GM18907 (cell line): ENCODE measurements around the gene CPNE4.

ENCODE experiments used
- ATAC-seq: cut with Tn5 transposase; IDR thresholded peaks from one replicate; pipeline ENCODE4 v1.9.1; 2021; ENCODE audit warnings: mild to moderate bottlenecking, moderate library complexity; ENCODE audit not compliant: unreplicated experiment

Gene CPNE4

DNA sequence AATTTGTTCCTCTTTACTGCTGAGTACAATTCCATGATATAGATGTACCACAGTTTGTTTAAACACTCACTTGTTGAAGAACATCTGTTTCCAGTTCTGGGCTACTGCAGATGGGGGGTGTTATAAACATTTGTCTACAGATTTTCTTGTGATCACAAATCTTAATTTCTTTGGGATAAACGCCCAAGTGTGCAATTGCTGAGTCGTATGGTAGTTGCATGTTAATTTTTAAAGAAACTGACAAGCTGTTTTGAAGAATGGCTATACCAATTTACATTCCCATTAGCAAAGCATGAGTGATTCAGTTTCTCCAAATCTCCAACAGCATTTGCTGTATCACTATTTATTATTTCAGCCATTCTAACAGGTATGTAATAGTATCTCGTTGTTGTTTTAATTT is 290.0 kb downstream of the CPNE4 start:
- ATAC-seq, result no peak

DNA sequence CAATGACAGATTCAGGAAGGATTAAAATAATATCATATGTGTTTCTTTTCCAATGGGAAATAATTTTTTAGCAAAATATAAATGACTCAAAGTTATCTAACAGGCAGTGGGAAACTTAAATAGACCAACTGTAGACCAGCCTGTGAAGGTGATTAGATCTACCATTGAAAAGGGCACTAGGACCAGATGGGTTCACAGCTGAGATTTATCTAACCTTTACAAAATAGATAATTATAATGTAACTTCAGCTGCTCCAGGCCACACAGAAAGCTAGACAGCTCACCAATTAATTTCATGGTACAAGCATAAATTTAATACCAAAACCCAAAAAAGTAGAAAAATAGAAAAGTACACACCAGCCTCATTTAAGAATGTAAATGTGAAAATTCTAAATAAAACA is 291.7 kb downstream of the CPNE4 start:
- no peak for ATAC-seq

DNA sequence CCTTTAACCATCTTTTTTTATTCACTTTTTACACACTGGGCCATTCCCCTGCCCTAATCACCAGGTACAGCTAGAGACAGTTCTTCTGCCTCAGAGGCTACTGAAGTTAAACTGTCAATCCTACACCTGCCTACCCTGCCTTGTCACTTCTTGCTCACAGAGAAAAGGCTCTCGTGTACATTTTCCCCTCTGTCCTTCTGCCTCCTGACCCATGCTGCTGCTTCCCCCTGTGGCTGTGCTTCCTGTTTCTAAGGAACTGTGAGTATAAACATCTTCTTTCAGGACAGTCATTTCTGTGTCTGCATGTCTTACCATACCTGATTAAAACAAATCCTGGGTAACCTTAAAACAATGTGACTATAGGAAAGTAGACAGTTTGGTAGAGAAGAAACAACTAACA is 295.6 kb downstream of the CPNE4 start:
- no peak for ATAC-seq

DNA sequence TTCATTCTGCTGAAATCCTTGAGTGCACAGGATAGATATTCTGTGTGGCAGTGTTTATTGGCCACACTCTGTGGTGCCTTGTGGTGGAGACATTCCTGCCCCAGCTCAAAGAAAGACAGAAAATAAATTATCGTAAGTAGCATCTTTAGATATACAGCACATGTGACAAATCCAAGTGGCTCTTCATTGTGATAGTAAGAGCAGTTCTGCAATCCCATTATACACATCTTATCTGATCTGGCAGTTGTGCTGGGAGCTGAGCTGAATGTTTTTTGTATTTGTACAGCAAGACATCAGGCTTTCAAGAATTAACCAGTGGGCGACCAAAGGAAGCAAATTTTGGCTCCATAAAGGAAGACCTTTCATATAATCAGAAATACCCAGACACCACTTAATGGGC is 296.7 kb downstream of the CPNE4 start:
- no peak for ATAC-seq

DNA sequence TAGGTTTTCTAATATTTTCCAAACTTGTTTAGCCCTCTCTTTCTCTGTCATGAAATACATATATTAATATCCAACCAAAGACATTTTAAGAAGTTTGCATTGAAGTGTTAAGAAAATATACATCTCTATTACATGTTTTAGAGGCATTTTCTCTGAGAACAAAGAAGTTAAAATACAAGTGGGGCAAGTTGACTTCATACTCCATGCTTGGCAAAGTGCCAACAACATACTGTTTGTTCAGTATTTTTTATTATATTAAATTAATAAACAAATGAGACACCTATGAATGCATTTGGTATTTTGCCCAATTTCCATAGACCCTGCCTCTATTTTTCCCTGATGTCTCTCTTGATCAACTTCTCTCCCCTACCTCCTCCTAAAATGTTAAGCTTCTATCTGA is 299.3 kb downstream of the CPNE4 start:
- ATAC-seq, result no peak

DNA sequence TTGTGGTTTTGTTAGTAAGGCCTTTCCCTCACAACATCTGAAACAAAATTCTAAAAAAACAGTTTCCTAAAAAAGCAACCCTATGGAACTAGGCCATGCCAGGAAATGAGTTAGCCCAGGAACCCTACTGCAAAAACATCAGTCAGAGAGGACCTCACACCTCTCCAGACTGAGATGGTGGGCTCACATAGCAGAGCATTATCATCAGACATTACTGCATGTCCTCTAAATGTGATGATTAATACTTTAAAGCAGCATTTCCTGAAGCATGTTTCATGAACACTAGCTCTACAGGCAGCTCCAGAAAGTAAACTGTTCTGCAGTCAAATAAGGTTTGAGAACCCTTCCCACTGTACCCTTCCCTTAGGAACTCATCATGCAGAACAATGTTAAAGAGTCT is 299.7 kb downstream of the CPNE4 start:
- no peak for ATAC-seq

DNA sequence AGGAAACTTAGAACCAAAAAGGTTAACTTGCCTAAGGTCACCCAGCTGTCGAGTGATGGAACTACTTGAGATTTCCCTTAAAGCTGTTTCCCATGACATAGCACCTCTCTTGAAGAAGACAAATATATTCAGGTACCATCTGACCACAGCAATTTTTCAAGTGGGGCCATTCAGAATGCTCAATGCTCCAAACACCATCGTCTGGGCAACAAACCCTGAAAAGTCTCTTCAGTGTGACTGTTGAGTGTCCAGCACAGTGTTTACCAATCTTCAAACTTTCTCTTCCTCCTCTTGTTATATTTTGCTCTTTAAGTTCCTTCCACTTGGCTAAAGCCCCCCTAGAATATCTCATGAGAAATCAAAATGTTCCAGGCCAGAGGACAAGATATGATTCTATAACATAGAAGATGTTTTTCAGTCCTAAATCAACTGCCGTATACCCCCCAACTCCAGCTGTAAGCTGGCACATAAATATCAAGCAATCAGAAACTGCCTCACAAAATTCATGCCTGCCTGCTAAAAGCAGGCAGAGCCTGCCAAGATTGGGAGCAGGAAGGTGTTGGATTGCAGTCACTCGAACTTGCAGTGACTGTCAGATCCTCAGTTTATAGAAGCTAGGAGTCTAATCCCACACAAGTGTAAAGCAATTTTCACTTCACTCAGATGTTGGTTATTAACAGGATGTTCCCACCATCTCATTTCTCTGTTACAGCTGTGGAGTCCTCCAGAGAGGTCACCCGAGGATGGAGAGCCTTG is 301.6 kb downstream of the CPNE4 start:
- no peak for ATAC-seq

DNA sequence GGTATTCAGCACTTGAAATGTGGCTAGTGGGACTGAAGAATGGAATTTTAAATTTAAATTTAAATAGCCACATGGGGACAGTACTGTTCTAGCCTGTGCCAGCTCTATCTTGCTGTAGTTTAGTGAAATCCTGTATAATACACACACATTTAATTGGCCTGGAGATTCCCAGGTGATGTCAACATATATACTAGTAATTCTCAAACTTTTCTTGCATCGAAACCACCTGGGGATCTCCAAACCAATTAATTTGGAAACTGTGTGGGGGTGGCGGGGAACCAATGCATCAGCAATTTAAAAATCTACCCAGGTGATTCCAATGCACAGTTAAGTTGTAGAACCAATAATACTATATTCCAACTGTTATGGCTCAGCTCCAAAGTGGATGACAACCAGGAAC is 303.1 kb downstream of the CPNE4 start:
- ATAC-seq, result no peak

DNA sequence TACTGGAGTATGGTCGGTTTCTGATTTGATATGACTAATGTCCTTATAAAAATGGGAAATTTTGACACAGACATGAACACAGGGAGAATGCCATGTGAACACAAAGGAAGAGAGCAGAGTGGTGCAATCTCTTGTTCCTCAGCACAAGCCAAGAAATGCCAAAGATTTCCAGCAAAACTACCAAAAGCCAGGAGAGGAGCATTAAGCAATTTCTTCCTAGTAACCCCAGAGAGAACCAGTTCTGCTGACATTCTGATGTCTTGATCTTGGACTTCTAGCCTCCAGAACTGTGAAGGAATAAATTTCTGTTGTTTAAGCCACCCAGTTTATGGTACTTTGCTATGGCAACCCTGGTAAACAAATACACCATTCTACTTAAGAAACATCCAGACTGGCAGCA is 304.2 kb downstream of the CPNE4 start:
- no peak for ATAC-seq

DNA sequence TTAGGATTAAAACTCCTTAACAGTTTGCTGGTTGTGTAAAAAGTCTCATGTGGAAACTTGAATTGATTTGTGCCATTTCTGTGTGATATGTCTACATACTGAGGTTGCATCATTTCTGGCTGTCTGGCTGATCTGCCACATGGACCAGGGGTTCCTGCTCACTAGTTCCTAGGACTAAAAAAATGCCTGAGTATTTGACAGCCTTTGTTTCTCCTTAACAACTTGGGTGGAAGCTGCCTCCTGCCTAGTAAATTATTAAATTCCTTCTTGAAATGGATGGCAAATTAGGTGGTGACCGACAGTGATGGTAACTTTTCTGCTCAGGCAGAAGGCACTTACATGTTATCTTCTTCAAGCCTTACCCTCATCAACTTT is 305.2 kb downstream of the CPNE4 start:
- ATAC-seq, result no peak

DNA sequence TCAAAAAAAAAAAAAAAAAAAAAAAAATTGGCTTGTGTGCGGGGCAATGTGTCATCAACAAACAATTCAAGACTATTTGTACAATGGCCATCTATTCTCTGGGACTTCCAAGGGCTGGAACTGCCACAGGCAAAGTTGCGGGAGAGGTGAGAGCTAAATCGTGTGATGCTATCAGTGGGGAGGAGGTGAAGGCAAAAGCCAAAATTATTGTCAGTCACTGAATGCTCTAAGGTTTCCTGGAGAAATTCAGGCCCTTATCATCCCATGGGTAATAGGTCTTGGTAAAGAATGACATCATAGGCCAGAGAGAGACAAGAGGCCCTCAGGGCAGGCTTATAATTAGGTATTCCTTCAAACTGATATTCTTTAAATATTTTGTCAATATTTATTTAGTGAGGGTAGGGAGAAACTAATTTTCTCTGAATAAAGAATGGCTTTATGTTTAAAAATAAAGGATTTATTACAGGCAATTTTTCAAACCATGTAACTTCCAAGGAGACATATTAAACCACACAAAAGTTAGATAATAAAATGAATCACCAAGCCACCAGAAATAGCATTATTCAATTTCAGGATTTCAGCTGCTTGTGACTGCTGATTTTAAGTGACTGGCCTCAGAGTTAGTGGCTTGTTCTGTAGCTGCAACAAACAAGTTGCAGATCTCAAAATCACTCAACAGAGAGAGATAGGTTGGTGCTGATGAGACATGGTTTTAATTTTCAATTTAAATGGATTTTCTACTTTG is 305.7 kb downstream of the CPNE4 start:
- no peak for ATAC-seq

DNA sequence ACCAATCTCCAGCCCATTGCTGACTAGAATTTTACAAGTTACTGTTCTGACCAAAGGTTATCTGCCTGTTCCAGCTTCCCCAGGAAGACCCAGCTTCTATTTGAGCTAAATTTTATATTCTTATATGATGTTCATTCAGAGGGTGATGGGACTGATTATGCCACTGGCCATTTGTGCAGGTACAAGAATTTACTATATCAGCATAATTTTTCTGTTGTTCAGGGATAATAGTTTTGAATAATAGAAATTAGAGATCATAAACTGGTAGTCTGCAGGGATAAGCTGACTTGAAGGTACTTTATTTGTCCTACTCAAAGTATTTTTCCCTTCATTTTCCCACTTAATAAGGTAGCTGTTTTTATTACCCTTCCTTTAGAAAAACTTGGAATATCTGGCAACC is 309.4 kb downstream of the CPNE4 start:
- no peak for ATAC-seq

DNA sequence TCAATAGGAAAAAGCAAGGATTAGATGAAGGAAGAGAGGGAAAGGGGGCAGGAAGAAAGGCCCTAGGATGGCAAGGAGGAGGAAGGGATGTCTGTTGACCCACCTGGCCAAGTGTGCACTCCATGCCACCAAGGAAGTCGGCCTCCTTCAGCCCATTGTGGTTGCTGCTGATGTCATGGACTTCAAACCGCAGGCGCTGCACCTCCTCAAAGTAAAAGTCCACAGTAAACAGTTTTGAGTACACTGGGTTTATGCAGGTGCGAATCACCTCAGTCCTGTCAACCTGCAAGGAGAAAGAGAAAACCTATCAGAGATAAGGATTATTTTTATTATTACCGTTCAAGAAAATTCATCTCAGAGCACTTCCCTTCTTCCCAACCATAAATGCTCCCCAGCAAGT is 311.5 kb downstream of the CPNE4 start:
- ATAC-seq, result no peak

DNA sequence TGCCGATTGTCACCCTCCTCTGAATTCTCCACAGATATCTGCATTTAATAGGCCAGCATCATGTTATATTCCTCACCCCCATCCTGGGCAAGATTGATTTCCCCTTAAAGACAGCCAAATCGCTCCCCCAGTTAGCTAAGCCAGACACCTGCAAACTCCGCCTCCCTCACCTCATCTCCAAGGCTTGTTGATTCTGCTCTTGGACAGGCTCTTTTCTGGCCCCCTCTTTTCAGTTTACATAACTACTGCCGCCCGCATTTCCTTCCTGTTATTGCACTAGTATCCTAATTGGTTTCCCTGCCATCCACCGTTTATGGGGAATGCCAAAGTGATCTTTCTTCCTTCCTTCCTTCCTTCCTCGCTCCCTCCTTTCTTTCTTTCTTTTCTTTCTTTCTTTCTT is 317.3 kb downstream of the CPNE4 start:
- no peak for ATAC-seq

DNA sequence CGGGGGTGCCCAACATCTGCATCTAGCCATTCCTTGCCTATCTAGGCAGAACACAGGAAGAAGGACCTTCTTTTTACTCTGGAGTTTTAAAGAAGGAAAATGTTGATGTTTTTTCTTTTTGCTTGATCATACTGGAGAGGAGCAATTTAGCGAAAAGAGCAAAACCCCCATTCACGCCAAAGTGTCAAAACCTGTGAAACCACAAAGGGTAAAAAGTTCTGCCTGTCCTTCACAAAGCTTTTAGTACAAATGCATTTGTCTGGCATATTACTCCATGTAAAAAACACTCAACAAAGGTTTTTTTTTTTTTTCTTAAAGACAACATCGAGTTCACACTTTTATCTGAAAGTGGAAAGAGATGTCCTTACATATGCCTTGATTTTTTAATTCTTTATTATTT is 317.9 kb downstream of the CPNE4 start:
- ATAC-seq, result no peak

DNA sequence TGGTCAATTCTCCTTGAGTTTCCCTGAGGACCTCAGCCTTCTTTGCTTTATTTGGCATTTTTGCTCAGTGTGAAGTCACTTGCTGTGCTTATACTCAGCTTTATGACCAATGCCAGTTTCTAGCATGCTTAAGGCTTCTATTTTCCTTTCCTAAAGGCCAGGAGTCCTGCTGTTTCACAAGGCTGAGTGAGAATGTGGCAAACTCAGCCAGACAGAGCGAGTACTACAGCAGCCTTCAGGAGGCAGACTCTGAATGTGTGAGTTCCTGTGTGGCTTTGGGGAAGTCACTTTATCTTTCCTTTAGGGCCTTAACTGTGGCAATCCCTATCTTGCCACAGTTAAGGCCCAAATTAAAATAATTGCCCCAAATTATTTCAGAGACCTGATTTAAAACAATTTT is 318.8 kb downstream of the CPNE4 start:
- no peak for ATAC-seq

DNA sequence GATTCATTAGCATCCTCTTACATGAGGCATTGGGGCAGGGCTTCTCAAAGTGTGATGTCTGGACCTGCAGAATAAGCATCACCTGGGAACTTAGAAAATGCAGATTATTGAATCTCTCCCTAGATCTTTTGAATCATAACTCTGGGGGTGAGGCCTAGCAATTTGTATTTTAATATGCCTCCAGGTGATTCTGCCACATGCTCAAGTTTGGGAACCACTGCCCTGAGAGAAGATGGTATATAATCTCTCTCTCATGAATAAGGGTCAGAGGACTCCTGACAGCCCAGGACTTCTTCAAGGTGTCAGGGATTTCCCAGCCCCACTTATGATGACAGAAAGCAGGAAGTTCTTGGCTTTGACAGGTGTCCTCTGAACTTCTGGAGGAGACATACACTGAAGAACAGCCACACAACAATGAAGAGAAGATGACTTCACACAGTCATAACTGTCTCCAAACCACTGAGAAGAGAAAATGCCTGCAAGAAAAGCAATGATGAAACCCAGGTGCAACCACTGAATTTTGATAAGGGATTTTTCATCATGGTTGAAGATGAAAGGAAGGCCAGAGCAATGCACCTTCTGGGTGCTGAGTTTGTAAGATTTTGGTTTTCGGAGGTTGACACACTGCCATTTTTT is 320.1 kb downstream of the CPNE4 start:
- peak; percentile 85 for ATAC-seq

DNA sequence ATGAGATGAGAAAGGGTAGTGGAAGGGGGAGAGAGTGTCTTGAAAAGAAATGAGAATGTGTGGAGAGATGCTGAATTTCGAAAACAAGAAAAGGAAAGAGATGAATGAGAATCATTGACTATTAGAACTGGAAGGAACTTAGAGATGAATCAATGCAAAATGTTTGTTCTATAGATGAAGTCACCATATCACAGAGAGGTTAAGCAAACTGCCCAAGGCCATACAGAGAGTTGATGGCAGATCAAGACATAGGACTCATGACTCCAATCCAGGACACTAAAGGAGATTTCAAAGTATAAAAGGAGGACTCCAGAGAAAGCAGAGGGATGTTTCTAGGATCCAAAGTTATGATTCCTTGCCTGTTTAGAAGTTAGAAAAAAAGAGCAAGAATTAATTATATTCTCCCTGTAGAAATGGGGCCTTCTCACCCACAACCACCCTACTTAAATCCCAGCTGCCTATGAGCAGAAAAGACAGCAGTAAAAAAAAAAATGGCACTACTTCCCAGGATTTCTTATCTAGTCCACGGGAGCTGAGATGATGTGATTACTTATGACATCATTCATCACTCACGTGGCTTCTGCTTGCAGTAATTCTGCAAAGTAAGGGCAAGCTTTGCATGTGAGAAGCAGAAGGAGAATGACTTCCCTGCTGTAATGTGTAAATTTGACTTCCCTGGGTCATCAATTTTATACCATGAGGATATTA is 321.2 kb downstream of the CPNE4 start:
- ATAC-seq, result no peak

DNA sequence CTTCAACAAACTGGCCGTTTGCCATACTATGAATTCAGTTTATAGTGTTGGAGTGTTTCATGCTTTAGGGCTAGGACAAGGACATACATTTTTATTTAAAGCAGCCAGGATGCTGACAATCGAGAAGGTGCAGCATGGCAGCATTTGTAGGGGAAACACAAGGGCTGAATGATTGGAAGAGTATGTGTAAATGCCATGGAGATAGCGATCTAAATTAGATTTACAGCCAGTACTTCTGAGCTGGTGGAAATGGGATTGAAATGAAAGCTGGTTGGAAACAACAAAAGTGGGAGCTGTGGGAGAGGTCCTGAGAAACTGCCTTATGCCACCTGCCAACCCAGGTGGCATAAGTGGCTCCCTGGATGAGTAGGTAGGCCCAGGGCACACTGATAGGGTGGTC is 322.2 kb downstream of the CPNE4 start:
- no peak for ATAC-seq

DNA sequence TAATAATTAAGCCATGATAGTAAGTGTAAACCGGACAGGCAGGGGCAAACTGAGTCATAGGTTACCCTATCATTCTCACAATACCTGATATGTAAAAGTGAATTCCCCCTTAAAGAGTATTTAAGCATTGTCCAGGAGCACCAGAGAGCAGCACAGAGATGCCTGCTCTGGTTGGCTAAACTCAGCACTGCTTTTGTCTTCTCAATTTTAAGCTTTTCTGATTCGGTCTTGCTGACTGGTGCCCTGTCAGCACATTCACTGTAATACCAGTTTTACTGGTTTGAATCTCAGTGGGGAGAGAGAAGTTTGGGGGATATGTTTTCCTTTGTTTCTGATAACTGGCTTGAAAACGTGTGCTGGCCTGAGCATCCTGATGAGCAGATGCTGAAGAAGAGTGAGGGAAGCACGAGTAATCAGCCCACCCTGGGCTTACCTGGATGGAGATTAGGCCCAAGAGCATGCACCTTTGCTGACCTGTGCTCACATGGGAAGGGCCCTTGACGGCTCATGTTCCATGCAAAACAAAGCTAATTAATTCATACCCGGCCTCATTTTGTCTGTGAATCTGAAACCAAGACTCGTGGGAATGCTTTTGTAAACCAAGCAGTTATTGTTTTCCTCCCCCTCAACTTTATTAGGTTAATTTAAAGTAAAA is 323.6 kb downstream of the CPNE4 start:
- ATAC-seq, result no peak

DNA sequence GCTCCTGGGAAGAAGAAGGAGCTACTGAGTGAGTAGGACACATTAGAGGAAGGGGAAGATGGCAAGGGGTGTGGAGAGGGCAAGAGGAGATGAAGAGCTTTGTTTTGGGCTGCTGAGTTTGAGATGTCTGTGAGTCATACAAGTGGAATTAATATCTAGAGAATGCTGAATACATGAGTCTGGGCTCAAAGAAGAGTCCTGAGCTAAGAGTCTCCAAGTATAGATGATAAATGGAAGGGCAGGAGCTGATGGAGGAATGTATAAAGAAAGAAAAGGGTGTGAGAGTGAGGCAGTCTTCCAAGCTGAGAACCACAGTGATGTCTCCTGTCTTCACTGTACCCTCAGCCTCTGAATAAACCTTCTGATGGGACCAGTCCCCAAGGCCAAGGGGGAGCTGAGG is 326.6 kb downstream of the CPNE4 start:
- no peak for ATAC-seq
